HEK293T (cell line): ENCODE data around the gene TTLL12.

Experiments used
- CTCF ChIA-PET: fragments of 350-600 bp; formaldehyde crosslinking; extraction: SDS; loops from one replicate; lab custom pipeline; 2021; ENCODE audit warnings: antibody characterized with exemption, inconsistent platforms; lab: Yijun Ruan, JAX
- POLR2A ChIA-PET: fragments of 350-600 bp; formaldehyde crosslinking; extraction: SDS; loops from one replicate; lab custom pipeline; 2020; ENCODE audit warnings: antibody characterized with exemption, inconsistent platforms; lab: Yijun Ruan, JAX
- DNase-seq: peaks from one replicate; pipeline ENCODE4 v3.0.0; 2012; ENCODE audit warnings: mixed read lengths; ENCODE audit errors: extremely low spot score
- ARNT ChIP-seq: fragments of 450-650 bp; IDR thresholded peaks from 2 replicates; pipeline ENCODE4 v1.6.1; 2017; ENCODE audit warnings: mild to moderate bottlenecking
- BHLHE40 ChIP-seq: fragments of 450-650 bp; IDR thresholded peaks from 2 replicates; pipeline ENCODE4 v1.6.1; 2016; ENCODE audit warnings: mild to moderate bottlenecking, moderate library complexity, borderline replicate concordance
- CTBP1 ChIP-seq: fragments of 450-650 bp; IDR thresholded peaks from 2 replicates; pipeline ENCODE4 v1.6.1; 2016; ENCODE audit warnings: borderline replicate concordance
- ELF4 ChIP-seq: fragments of 450-650 bp; IDR thresholded peaks from 2 replicates; pipeline ENCODE4 v1.6.1; 2017; ENCODE audit warnings: antibody characterized with exemption
- FOXA1 ChIP-seq: fragments of 450-650 bp; IDR thresholded peaks from 2 replicates; pipeline ENCODE4 v1.6.1; 2016; ENCODE audit warnings: mild to moderate bottlenecking
- FOXK2 ChIP-seq: fragments of 450-650 bp; IDR thresholded peaks from 2 replicates; pipeline ENCODE4 v1.6.1; 2016; ENCODE audit warnings: mild to moderate bottlenecking
- FOXM1 ChIP-seq: fragments of 450-650 bp; IDR thresholded peaks from 2 replicates; pipeline ENCODE4 v1.6.1; 2017; ENCODE audit warnings: mild to moderate bottlenecking, borderline replicate concordance
- HDGF ChIP-seq: fragments of 450-650 bp; IDR thresholded peaks from 2 replicates; pipeline ENCODE4 v1.6.1; 2017; ENCODE audit warnings: antibody characterized with exemption, borderline replicate concordance
- L3MBTL2 ChIP-seq: fragments of 450-650 bp; conservative IDR thresholded peaks from 2 replicates; pipeline ENCODE4 v1.6.1; 2016; ENCODE audit warnings: mild to moderate bottlenecking
- LEF1 ChIP-seq: fragments of 450-650 bp; IDR thresholded peaks from 2 replicates; pipeline ENCODE4 v1.6.1; 2017; ENCODE audit warnings: mild to moderate bottlenecking, borderline replicate concordance
- NFRKB ChIP-seq: fragments of 450-650 bp; IDR thresholded peaks from 2 replicates; pipeline ENCODE4 v1.6.1; 2016; ENCODE audit warnings: mild to moderate bottlenecking, moderate library complexity
- PKNOX1 ChIP-seq: fragments of 450-650 bp; IDR thresholded peaks from 2 replicates; pipeline ENCODE4 v1.6.1; 2016
- SP1 ChIP-seq: fragments of 450-650 bp; IDR thresholded peaks from 2 replicates; pipeline ENCODE4 v1.6.1; 2017
- SUZ12 ChIP-seq: fragments of 450-650 bp; IDR thresholded peaks from 2 replicates; pipeline ENCODE4 v1.6.1; 2016; ENCODE audit warnings: mild to moderate bottlenecking
- TARDBP ChIP-seq: fragments of 450-650 bp; IDR thresholded peaks from 2 replicates; pipeline ENCODE4 v1.6.1; 2016
- ZNF384 ChIP-seq: fragments of 450-650 bp; IDR thresholded peaks from 2 replicates; pipeline ENCODE4 v1.6.1; 2016

TTLL12 gene

DNA sequence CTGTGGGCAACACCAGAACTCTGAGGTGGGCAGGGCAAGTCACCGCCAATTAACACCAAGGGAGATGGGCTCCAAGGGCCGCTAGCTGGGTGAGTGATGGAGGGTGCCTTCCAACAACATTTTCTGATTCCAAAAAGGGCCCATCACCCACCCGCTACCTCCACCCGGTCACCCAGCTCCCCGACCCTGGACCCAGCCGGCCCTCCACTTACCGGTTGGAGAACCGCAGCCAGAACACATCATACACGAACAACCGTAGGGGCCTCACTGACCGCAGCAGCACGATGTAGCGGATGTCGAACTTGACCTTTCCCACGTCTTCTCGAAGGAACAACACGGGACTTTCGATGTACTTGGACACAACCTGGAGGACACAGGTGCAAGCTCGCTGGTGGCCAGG is 14.7 kb downstream of the TTLL12 start:
- POLR2A ChIA-PET = no interaction called here
- DNase-seq = no peak
- TF ChIP-seq BHLHE40 (no peak), NFRKB (no peak), ARNT (no peak), SUZ12 (no peak), ELF4 (no peak), FOXA1 (no peak), HDGF (no peak), L3MBTL2 (no peak), FOXM1 (no peak), LEF1 (no peak), CTBP1 (no peak), SP1 (no peak), FOXK2 (no peak), ZNF384 (no peak)
- CTCF ChIA-PET = no interaction called here

DNA sequence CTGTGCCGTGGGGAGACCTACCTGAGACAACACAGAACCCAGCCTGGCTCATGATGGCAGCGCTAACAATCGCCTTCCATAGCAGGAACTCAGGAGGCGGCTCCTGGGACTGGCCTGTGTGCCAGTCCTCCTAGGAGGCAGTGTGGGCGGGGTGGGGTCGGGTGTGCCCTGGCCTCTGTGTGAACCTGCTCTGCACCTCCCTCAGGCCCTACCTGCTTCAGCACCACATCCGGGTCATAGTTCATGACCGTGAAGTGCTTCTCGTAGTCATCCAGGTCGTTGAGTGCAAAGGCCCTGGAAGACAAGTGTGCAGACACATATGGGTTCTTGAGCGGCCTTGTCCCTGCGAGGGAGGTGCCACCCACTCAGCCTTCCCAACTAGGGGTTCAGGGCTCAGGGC is 15.3 kb downstream of the TTLL12 start:
- no peak for DNase-seq
- TF ChIP-seq FOXK2 (no peak), NFRKB (no peak), TARDBP (no peak), PKNOX1 (no peak), LEF1 (no peak), SUZ12 (no peak), CTBP1 (no peak), SP1 (no peak), FOXA1 (no peak)
- ChIA-PET POLR2A (interaction anchor here (0.9 kb wide), 1 partner anchor 16 kb away, joined by 5 read pairs; no protein-coding TSS in a partner anchor), CTCF (no interaction called here)

- POLR2A ChIA-PET = interaction anchor here (0.9 kb wide), 1 partner anchor 17 kb away, joined by 5 read pairs; no protein-coding TSS in a partner anchor
- CTCF ChIA-PET = no interaction called here
- TF ChIP-seq NFRKB (no peak), ELF4 (no peak), BHLHE40 (no peak), SP1 (no peak), FOXM1 (no peak), FOXA1 (no peak), FOXK2 (no peak), SUZ12 (no peak), PKNOX1 (no peak), HDGF (no peak), L3MBTL2 (no peak), ZNF384 (no peak), CTBP1 (no peak), ARNT (no peak), TARDBP (no peak), LEF1 (no peak)
- DNase-seq = no peak
These were observed 15.9 kb downstream of the TTLL12 start for GRCh38 chr22:43171019-43171491.

DNA sequence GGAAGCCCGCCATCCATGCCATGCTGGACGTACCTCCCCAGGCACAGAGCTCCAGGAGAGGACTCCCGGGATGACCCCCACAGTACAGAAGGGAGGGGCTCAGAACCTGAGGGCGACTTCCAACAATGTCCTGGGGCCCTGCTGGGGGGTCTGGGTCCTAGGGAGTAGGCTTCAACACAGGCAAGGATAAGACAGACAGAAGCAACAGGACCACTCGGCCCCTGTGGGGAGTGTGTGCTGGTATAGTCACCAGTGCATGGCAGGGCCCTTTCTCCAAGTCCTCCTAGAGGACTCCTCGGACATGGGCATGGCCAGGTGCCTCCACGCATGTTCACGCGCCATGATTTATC is 16.8 kb downstream of the TTLL12 start:
- no peak for DNase-seq
- POLR2A ChIA-PET = no interaction called here
- CTCF ChIA-PET = no interaction called here
- no peak for TF ChIP-seq HDGF

GRCh38 chr22:43169310-43170130 is 17.4 kb downstream of the TTLL12 start:
- no peak for DNase-seq
- POLR2A ChIA-PET = no interaction called here
- CTCF ChIA-PET = interaction anchor here (0.5 kb wide), 1 partner anchor 66 kb away, joined by 4 read pairs; no protein-coding TSS in a partner anchor
- TF ChIP-seq FOXA1 (no peak), ELF4 (no peak), SP1 (no peak), BHLHE40 (no peak), PKNOX1 (no peak), FOXM1 (no peak), TARDBP (no peak)

DNA sequence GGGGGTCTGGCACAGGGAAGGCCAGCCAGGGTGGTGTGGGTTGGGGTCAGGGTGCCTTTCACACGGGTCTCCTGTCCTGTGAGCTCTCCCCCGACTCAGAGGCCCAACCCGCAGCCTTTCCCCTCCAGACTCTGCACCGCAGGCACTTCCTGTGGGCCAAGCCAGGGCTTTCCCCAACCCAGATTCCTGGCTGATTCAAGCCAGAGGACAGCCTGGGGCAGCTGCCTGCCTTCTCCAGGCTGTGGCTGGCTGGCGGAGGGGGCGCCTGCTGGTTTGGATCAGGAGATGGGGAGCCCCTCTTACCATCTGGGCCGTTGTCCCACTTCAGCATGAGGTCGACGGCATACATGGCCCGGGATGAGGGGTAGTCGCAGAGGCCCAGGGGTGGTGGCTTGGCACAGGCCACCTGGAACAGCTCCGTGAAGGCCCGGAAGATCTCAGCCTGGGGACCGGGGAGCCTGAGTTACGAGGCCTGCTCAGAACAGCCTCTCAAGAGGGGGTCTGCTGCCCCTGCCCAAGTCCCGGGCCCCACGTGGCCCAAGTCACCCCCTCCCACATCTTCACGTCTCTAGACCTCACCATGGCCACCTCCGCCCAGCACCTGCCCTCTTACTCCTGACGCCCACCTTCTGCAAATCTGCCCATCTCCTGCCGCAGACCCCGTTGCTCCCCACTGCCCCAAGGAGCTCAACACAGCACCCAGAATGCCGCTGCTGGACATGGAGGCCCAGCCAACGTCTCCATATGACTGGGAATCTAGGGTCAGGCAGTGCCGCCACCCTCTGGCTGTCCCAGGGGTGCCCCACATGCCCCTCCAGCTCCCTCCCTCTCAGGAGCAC is 18.2 kb downstream of the TTLL12 start:
- no peak for DNase-seq
- TF ChIP-seq TARDBP (no peak), SP1 (no peak), NFRKB (no peak), PKNOX1 (no peak), SUZ12 (no peak), LEF1 (no peak), FOXA1 (no peak)
- ChIA-PET CTCF (no interaction called here), POLR2A (no interaction called here)
